Measurements from ENCODE around the gene PRKG1. TPM values are rescaled to one million over a fixed set of nuclear protein-coding genes. Genes with fewer than 3 reads are reported as not detected.

PRKG1 gene
- total RNA-seq, 1 experiment from 2014 or later: 0.09 TPM

DNA sequence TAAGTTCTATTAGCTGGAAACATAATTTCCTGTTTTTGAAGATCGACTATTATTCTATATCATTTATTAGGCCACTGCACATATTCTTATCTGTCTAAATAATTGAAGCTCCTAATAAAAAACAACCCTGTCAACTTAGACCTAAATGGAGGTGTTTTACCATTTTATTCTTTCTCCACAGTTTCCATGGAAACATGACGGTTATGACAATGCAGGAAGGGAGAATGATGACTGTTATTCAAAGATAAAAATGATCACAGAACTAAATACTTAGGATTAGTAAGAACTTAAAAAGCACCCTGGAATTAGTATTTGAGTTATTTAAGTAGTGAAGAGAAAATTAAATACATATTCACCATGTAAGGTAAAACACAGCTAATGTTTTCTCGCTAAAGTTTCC lies 1119.9 kb downstream of the PRKG1 start:
- TF ChIP-seq, protein P1, sequence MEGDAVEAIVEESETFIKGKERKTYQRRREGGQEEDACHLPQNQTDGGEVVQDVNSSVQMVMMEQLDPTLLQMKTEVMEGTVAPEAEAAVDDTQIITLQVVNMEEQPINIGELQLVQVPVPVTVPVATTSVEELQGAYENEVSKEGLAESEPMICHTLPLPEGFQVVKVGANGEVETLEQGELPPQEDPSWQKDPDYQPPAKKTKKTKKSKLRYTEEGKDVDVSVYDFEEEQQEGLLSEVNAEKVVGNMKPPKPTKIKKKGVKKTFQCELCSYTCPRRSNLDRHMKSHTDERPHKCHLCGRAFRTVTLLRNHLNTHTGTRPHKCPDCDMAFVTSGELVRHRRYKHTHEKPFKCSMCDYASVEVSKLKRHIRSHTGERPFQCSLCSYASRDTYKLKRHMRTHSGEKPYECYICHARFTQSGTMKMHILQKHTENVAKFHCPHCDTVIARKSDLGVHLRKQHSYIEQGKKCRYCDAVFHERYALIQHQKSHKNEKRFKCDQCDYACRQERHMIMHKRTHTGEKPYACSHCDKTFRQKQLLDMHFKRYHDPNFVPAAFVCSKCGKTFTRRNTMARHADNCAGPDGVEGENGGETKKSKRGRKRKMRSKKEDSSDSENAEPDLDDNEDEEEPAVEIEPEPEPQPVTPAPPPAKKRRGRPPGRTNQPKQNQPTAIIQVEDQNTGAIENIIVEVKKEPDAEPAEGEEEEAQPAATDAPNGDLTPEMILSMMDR (IDR thresholded peaks at IDR 0.05; ENCODE audit: insufficient read depth in 1 of 2, low read depth in 1 of 2, low read length in 1 of 2, severe bottlenecking in 1 of 2, unreplicated experiment in 1 of 2): no peak
- DNase-seq: no peak
- no peaks in the 10 kb centered on the region for H3K27me3 Mint-ChIP-seq (ENCODE audit: insufficient read depth, unreplicated experiment)
- no TSS peak for BruUV-seq (replicated peaks)
- POLR2A ChIA-PET: no interaction called here
- no peaks in the 10 kb centered on the region for H3K4me1 Mint-ChIP-seq (ENCODE audit: low read depth, unreplicated experiment)
- H3K36me3 Mint-ChIP-seq (ENCODE audit: insufficient read depth, unreplicated experiment): no peaks in the 10 kb centered on the region
- Histone ChIP-seq H3K9me3 (no peaks in the 10 kb centered on the region), H3K4me1 (no peaks in the 10 kb centered on the region), H3K36me3 (ENCODE audit: control insufficient read depth, insufficient read depth, low read length) (no peaks in the 10 kb centered on the region), H3K4me3 (ENCODE audit: low read depth, low read length) (no peak overlapping the region), H3K27me3 (replicated peaks; ENCODE audit: control insufficient read depth, insufficient read depth, low read length) (no peaks in the 10 kb centered on the region)
- no peaks in the 10 kb centered on the region for H3K9me3 Mint-ChIP-seq (ENCODE audit: unreplicated experiment)
- no peak overlapping the region for H3K27ac Mint-ChIP-seq (ENCODE audit: unreplicated experiment)
- CTCF ChIA-PET: interaction anchor here (0.6 kb wide), 1 partner anchor 9 kb away, joined by 3 read pairs; no protein-coding TSS in a partner anchor
- H3K4me3 Mint-ChIP-seq (ENCODE audit: unreplicated experiment): no peak overlapping the region
- intact Hi-C loops (cut with micrococcal nuclease; ENCODE audit: unreplicated experiment): no loop called here

DNA sequence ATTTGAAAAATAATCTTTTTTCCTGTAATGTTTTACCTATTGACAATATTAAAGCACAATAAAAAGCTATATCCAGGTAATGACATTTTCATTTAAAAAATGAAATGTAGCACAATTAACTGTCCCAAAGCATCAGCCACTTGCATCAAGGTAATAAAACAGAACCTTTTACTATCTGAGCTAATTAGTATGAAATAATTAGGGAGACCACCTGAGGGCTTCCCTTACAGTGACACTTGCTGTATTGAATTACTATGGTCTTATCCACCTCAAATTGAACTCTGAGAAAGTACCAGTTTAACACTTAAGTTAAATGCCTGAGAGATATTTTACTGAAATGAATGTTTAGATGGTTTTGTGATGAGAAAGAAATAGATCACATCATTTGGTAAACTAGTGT lies 1120.4 kb downstream of the PRKG1 start:
- H3K9me3 ChIP-seq: no peaks in the 10 kb centered on the region
- H3K36me3 ChIP-seq (ENCODE audit: control insufficient read depth, insufficient read depth, low read length): no peaks in the 10 kb centered on the region
- Mint-ChIP-seq H3K27me3 (ENCODE audit: insufficient read depth, unreplicated experiment) (no peaks in the 10 kb centered on the region), H3K9me3 (ENCODE audit: unreplicated experiment) (no peaks in the 10 kb centered on the region), H3K27ac (ENCODE audit: unreplicated experiment) (no peak overlapping the region), H3K36me3 (ENCODE audit: insufficient read depth, unreplicated experiment) (no peaks in the 10 kb centered on the region), H3K4me1 (ENCODE audit: low read depth, unreplicated experiment) (no peaks in the 10 kb centered on the region), H3K4me3 (ENCODE audit: unreplicated experiment) (no peak overlapping the region)
- BruUV-seq (replicated peaks): no TSS peak
- TF ChIP-seq, protein P1 (IDR thresholded peaks at IDR 0.05; ENCODE audit: insufficient read depth in 1 of 2, low read depth in 1 of 2, low read length in 1 of 2, severe bottlenecking in 1 of 2, unreplicated experiment in 1 of 2): no peak
- no peak for DNase-seq
- ChIA-PET CTCF (no interaction called here), POLR2A (no interaction called here)
- no peaks in the 10 kb centered on the region for H3K4me1 ChIP-seq
- H3K27me3 ChIP-seq (replicated peaks; ENCODE audit: control insufficient read depth, insufficient read depth, low read length): no peaks in the 10 kb centered on the region
- no peak overlapping the region for H3K4me3 ChIP-seq (ENCODE audit: low read depth, low read length)
- intact Hi-C loops (cut with micrococcal nuclease; ENCODE audit: unreplicated experiment): no loop called here

GRCh38 chr10:52197098-52197497 lies 1122.8 kb downstream of the PRKG1 start:
- Histone ChIP-seq H3K36me3 (ENCODE audit: control insufficient read depth, insufficient read depth, low read length) (no peaks in the 10 kb centered on the region), H3K27me3 (replicated peaks; ENCODE audit: control insufficient read depth, insufficient read depth, low read length) (no peaks in the 10 kb centered on the region), H3K4me1 (no peaks in the 10 kb centered on the region), H3K9me3 (no peaks in the 10 kb centered on the region), H3K4me3 (ENCODE audit: low read depth, low read length) (no peak overlapping the region)
- no peak overlapping the region for H3K4me3 Mint-ChIP-seq (ENCODE audit: unreplicated experiment)
- CTCF ChIA-PET: no interaction called here
- no TSS peak for BruUV-seq (replicated peaks)
- no peaks in the 10 kb centered on the region for H3K4me1 Mint-ChIP-seq (ENCODE audit: low read depth, unreplicated experiment)
- POLR2A ChIA-PET: no interaction called here
- TF ChIP-seq, protein P1 (IDR thresholded peaks at IDR 0.05; ENCODE audit: insufficient read depth in 1 of 2, low read depth in 1 of 2, low read length in 1 of 2, severe bottlenecking in 1 of 2, unreplicated experiment in 1 of 2): no peak
- H3K27me3 Mint-ChIP-seq (ENCODE audit: insufficient read depth, unreplicated experiment): no peaks in the 10 kb centered on the region
- no peaks in the 10 kb centered on the region for H3K36me3 Mint-ChIP-seq (ENCODE audit: insufficient read depth, unreplicated experiment)
- H3K9me3 Mint-ChIP-seq (ENCODE audit: unreplicated experiment): no peaks in the 10 kb centered on the region
- intact Hi-C loops (cut with micrococcal nuclease; ENCODE audit: unreplicated experiment): no loop called here
- no peak overlapping the region for H3K27ac Mint-ChIP-seq (ENCODE audit: unreplicated experiment)
- DNase-seq: no peak

Data from Caco-2 (cell line).